Mesangial cell (primary cell): ENCODE results near the gene MYH13. TPM values are rescaled to one million over a fixed set of nuclear protein-coding genes. Genes with fewer than 3 reads are reported as not detected.

Source experiments
- total RNA-seq: library from RNA; depleted of rRNA; stranded (reverse); fragments of >200 nt; gene quantifications from 2 replicates; pipeline ENCODE4 v1.2.3, GENCODE V29; 2015

MYH13 gene
- total RNA-seq, result not detected in 2 replicates

DNA sequence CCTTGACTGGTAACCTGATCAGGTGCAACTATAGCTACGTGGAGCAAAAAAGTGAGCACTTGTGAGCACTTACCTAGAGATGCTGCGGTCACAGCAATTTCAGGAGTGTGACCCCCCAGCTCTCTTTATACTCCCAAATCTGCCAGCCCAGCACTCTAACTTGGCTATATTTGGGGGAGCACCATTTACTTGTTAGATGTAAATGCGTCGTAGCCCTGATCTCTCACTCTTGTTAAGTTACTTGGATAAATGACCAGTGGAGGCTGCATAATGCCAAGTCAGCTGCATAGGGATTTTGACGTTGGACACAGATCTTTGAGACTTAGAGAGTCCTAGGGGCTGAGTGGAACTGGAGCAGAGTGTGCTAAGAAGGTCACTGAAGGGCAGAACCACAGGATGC is at the start of gene MYH13:
MYH13 (minus strand) TSS at position 101 of the 400 bp plus-strand sequence. CDS start 8,476 bp downstream, outside the sequence.

DNA sequence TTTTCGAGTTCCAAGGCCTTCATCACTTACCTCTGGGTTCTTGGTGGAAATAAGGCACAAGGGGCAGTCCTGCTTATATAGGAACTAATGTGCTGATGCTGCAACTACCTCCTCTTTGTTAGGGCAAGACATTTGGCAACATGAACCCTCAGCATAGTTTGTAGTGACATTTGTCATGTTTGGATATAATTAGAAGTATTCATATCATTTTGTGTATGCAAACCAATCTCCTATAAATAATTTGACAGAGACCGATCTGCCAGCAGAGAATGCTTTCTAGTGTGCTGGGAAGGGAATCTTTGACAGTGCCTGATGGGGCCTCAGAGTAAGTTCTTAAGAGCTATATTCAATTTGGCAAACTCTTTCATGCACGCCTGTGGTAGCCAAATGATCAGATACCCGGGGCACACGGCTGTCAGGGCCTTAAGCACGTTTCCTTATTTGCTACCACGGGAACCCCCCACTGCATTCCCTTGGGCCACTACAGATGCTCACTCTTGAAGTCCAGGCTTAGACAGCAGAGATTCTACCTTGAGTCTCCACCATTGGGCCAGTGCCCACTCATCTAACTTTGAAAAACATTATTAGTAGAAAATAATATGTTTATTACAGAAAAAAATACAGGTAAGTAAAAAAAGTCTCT is 49.2 kb upstream of the MYH13 start, which contains the start of gene MYH8:
MYH8 (minus strand) TSS at position 51 of the 643 bp plus-strand sequence. CDS start 1,723 bp downstream, outside the sequence.

Other genes with a start within 250 kb of the MYH13 start
- gene GAS7, start 174.4 kb downstream of the MYH13 start, total RNA-seq, result 4.4 and 8.5 TPM in 2 replicates
- gene MYH8, start 48.9 kb upstream of the MYH13 start, total RNA-seq, result not detected in 2 replicates
- not detected in 2 replicates for gene MYH4, start 96.6 kb upstream of the MYH13 start, total RNA-seq
- gene MYH1, start 145.5 kb upstream of the MYH13 start, total RNA-seq, result not detected in 2 replicates
- gene MYH2, start 176.7 kb upstream of the MYH13 start, total RNA-seq, result under 0.01 TPM in 1 of 2 replicates, not detected in the other